H9 (cell line): ENCODE data around the gene BCAS3. TPM values are rescaled to one million over a fixed set of nuclear protein-coding genes. Genes with fewer than 3 reads are reported as not detected.
"Not testable (repeated sequence)": the region's sequence is repeated elsewhere in the genome, so short reads cannot be mapped to it uniquely, and the experiment has no call there.

Experiments
- DNase-seq: peaks from one replicate; pipeline ENCODE4 v3.0.0-alpha.2; 2017
- H2AFZ ChIP-seq: one replicate; pipeline ENCODE4 v1.6.1; 2013; ENCODE audit warnings: mild to moderate bottlenecking, low read length, control low read depth, moderate library complexity
- H2AK5ac ChIP-seq: 2 replicates; pipeline ENCODE4 v1.6.1; 2013; ENCODE audit warnings: low read length, control low read depth, mixed read lengths; ENCODE audit not compliant: insufficient read length
- H2BK120ac ChIP-seq: one replicate; pipeline ENCODE4 v1.6.1; 2013; ENCODE audit warnings: low read depth, mild to moderate bottlenecking, low read length, control low read depth, inconsistent platforms; ENCODE audit not compliant: poor library complexity, severe bottlenecking
- H2BK12ac ChIP-seq: 2 replicates; pipeline ENCODE4 v1.6.1; 2013; ENCODE audit warnings: low read length, control low read depth, mixed read lengths, low read depth; ENCODE audit not compliant: insufficient read length
- H2BK15ac ChIP-seq: 2 replicates; pipeline ENCODE4 v1.6.1; 2013; ENCODE audit warnings: low read depth, low read length, control low read depth
- H2BK20ac ChIP-seq: one replicate; pipeline ENCODE4 v1.6.1; 2013; ENCODE audit warnings: low read depth, mild to moderate bottlenecking, low read length, control low read depth, inconsistent platforms; ENCODE audit not compliant: poor library complexity, severe bottlenecking
- H2BK5ac ChIP-seq: 2 replicates; pipeline ENCODE4 v1.6.1; 2013; ENCODE audit warnings: low read length, control low read depth, mixed read lengths; ENCODE audit not compliant: insufficient read length
- H3K14ac ChIP-seq: 2 replicates; pipeline ENCODE4 v1.6.1; 2013; ENCODE audit warnings: low read length, control low read depth; ENCODE audit not compliant: insufficient read depth
- H3K18ac ChIP-seq: 2 replicates; pipeline ENCODE4 v1.6.1; 2013; ENCODE audit warnings: low read depth, mild to moderate bottlenecking, mixed read lengths, low read length, control low read depth; ENCODE audit not compliant: insufficient read length
- H3K23ac ChIP-seq: 2 replicates; pipeline ENCODE4 v1.6.1; 2013; ENCODE audit warnings: low read length, control low read depth, mixed read lengths, low read depth; ENCODE audit not compliant: insufficient read length
- H3K23me2 ChIP-seq: 2 replicates; pipeline ENCODE4 v1.6.1; 2013; ENCODE audit warnings: low read depth, mild to moderate bottlenecking, mixed read lengths, low read length, control low read depth; ENCODE audit not compliant: insufficient read length, poor library complexity, severe bottlenecking
- H3K27ac ChIP-seq: 2 replicates; pipeline ENCODE4 v1.5.1; 2013; ENCODE audit warnings: low read length, control low read depth, mixed read lengths, low read depth; ENCODE audit not compliant: insufficient read length
- H3K27me3 ChIP-seq: 2 replicates; pipeline ENCODE4 v1.6.1; 2013; ENCODE audit warnings: low read length, control low read depth, inconsistent platforms; ENCODE audit not compliant: insufficient read depth
- H3K4ac ChIP-seq: 2 replicates; pipeline ENCODE4 v1.6.1; 2013; ENCODE audit warnings: low read depth, mild to moderate bottlenecking, control low read depth, inconsistent platforms, low read length, moderate library complexity
- H3K4me1 ChIP-seq: 2 replicates; pipeline ENCODE4 v1.6.1; 2013; ENCODE audit warnings: low read length, control low read depth, inconsistent platforms; ENCODE audit not compliant: insufficient read depth
- H3K4me2 ChIP-seq: 2 replicates; pipeline ENCODE4 v1.6.1; 2013; ENCODE audit warnings: low read length, control low read depth, mixed read lengths; ENCODE audit not compliant: insufficient read length, insufficient read depth
- H3K56ac ChIP-seq: 2 replicates; pipeline ENCODE4 v1.6.1; 2013; ENCODE audit warnings: low read depth, mild to moderate bottlenecking, mixed read lengths, low read length, control low read depth; ENCODE audit not compliant: insufficient read length
- H3K79me1 ChIP-seq: 2 replicates; pipeline ENCODE4 v1.6.1; 2013; ENCODE audit warnings: low read depth, mild to moderate bottlenecking, moderate library complexity, low read length, control low read depth, inconsistent platforms; ENCODE audit not compliant: insufficient read depth, poor library complexity, severe bottlenecking
- H3K79me2 ChIP-seq: 2 replicates; pipeline ENCODE4 v1.6.1; 2013; ENCODE audit warnings: low read length, control low read depth, inconsistent platforms; ENCODE audit not compliant: insufficient read depth
- H3K9ac ChIP-seq: 2 replicates; pipeline ENCODE4 v1.6.1; 2013; ENCODE audit warnings: low read length, control low read depth, mixed read lengths; ENCODE audit not compliant: insufficient read length; ENCODE audit errors: extremely low read depth
- H3K9me3 ChIP-seq: one replicate; pipeline ENCODE4 v1.6.1; 2013; ENCODE audit warnings: low read depth, low read length, inconsistent platforms; ENCODE audit not compliant: control insufficient read depth
- H3T11ph ChIP-seq: one replicate; pipeline ENCODE4 v1.6.1; 2013; ENCODE audit warnings: mild to moderate bottlenecking, low read length, control low read depth, inconsistent platforms
- H4K20me1 ChIP-seq: one replicate; pipeline ENCODE4 v1.6.1; 2013; ENCODE audit not compliant: control insufficient read depth, insufficient read length, insufficient read depth
- H4K5ac ChIP-seq: 2 replicates; pipeline ENCODE4 v1.6.1; 2013; ENCODE audit warnings: low read depth, mild to moderate bottlenecking, mixed read lengths, low read length, control low read depth; ENCODE audit not compliant: insufficient read length
- H4K8ac ChIP-seq: replicated peaks from 2 replicates; pipeline ENCODE4 v1.6.1; 2013; ENCODE audit warnings: low read length, control low read depth, mixed read lengths, low read depth; ENCODE audit not compliant: insufficient read length
- H4K91ac ChIP-seq: 2 replicates; pipeline ENCODE4 v1.6.1; 2013; ENCODE audit warnings: low read depth, mild to moderate bottlenecking, moderate library complexity, mixed read lengths, low read length, control low read depth; ENCODE audit not compliant: insufficient read length
- H3K27ac Mint-ChIP-seq, 3 experiments: 2 replicates in 2 of 3; 3 replicates in 1 of 3; pipeline ENCODE4 v1.8.0; 2020 to 2021; ENCODE audit warnings: mixed read lengths in 3 of 3, mild to moderate bottlenecking in 1 of 3, moderate library complexity in 1 of 3
- H3K27me3 Mint-ChIP-seq: 2 replicates; pipeline ENCODE4 v1.8.0; 2021; ENCODE audit warnings: low read depth, mild to moderate bottlenecking, moderate library complexity, mixed read lengths
- H3K36me3 Mint-ChIP-seq, 3 experiments: 2 replicates in 2 of 3; 3 replicates in 1 of 3; pipeline ENCODE4 v1.8.0; 2020 to 2021; ENCODE audit warnings: low read depth in 3 of 3, mixed read lengths in 3 of 3; ENCODE audit not compliant: insufficient read depth in 1 of 3
- H3K4me1 Mint-ChIP-seq, 2 experiments: 2 replicates each; pipeline ENCODE4 v1.8.0; 2020; ENCODE audit warnings: mixed read lengths in 2 of 2
- H3K4me3 Mint-ChIP-seq, 2 experiments: 2 replicates in 1 of 2; 3 replicates in 1 of 2; pipeline ENCODE4 v1.8.0; 2020 to 2021; ENCODE audit warnings: mild to moderate bottlenecking in 2 of 2, mixed read lengths in 2 of 2, moderate library complexity in 1 of 2
- H3K9me3 Mint-ChIP-seq, 2 experiments: 2 replicates in 1 of 2; 3 replicates in 1 of 2; pipeline ENCODE4 v1.8.0; 2020; ENCODE audit warnings: mild to moderate bottlenecking in 2 of 2, mixed read lengths in 2 of 2, moderate library complexity in 1 of 2
- WGBS: extraction: QIAGEN DNeasy Blood & Tissue Kit; methylation state at CpG from one replicate; pipeline ENCODE4 v1.1.7; 2013; ENCODE audit warnings: missing lambda C conversion rate, low lambda C conversion rate, mixed read lengths; ENCODE audit not compliant: insufficient read length; ENCODE audit errors: extremely low coverage; 5-methylcytosine and 5-hydroxymethylcytosine counted together
- total RNA-seq: library from RNA; stranded (reverse); gene quantifications from 2 replicates; pipeline ENCODE4 v1.2.1, GENCODE V29; 2021
- TF ChIP-seq, protein P1 (sequence below): fragments of 200-600 bp; sonication (generic); conservative IDR thresholded peaks from 3 replicates; pipeline ENCODE4 v1.8.0; 2021; ENCODE audit warnings: antibody characterized with exemption, mild to moderate bottlenecking

BCAS3 gene
- total RNA-seq, 1 experiment from 2014 or later: 22.4 TPM

DNA sequence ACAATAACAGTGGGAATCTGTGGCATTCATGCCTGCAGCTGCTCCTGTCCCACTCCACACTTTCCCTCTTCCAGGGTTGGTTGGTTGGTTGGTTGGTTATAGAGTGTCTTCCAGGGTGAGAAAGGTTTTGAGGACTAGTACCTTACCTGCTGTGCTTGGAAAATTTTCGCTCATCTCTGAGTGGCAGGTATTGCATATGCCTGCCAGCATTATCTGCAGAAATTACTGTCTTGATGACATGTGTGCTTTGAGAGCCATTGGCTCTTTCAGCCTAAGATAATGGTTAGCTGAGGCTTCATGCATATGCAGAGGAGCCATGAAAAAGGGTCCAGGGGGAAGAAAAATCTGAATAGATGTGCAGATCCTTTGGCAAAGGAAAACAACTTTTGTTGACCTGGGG, 131.8 kb downstream of the BCAS3 start:
- no peak overlapping the region for H3K18ac ChIP-seq
- no peaks in the 10 kb centered on the region for H3K79me2 ChIP-seq
- TF ChIP-seq, protein P1, sequence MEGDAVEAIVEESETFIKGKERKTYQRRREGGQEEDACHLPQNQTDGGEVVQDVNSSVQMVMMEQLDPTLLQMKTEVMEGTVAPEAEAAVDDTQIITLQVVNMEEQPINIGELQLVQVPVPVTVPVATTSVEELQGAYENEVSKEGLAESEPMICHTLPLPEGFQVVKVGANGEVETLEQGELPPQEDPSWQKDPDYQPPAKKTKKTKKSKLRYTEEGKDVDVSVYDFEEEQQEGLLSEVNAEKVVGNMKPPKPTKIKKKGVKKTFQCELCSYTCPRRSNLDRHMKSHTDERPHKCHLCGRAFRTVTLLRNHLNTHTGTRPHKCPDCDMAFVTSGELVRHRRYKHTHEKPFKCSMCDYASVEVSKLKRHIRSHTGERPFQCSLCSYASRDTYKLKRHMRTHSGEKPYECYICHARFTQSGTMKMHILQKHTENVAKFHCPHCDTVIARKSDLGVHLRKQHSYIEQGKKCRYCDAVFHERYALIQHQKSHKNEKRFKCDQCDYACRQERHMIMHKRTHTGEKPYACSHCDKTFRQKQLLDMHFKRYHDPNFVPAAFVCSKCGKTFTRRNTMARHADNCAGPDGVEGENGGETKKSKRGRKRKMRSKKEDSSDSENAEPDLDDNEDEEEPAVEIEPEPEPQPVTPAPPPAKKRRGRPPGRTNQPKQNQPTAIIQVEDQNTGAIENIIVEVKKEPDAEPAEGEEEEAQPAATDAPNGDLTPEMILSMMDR: no peak
- no peak overlapping the region for H4K8ac ChIP-seq
- H2BK20ac ChIP-seq: no peak overlapping the region
- H3K23me2 ChIP-seq: no peaks in the 10 kb centered on the region
- no peak overlapping the region for H2AFZ ChIP-seq
- H3K9me3 ChIP-seq: no peaks in the 10 kb centered on the region
- H4K20me1 ChIP-seq: no peaks in the 10 kb centered on the region
- H3K27ac ChIP-seq: no peak overlapping the region
- no peak overlapping the region for H3K9ac ChIP-seq
- Mint-ChIP-seq H3K27ac (no peak overlapping the region), H3K4me3 (no peak overlapping the region), H3K4me1 (peaks cover 2 to 4% of the 10 kb centered on the region in 2 experiments; a peak in 1 of 4 replicates), H3K36me3 (peaks cover 0 to 13% (median 2%) of the 10 kb centered on the region in 3 experiments; a peak in 5 of 7 replicates), H3K9me3 (peaks cover 7 to 12% of the 10 kb centered on the region in 2 experiments; a peak in 3 of 5 replicates), H3K27me3 (no peaks in the 10 kb centered on the region)
- no peak overlapping the region for H4K91ac ChIP-seq
- no peaks in the 10 kb centered on the region for H3K79me1 ChIP-seq
- WGBS: no CpG with 5 or more reads among the region's 1 CpG
- H2BK15ac ChIP-seq: no peak overlapping the region
- H4K5ac ChIP-seq: no peak overlapping the region
- H2BK120ac ChIP-seq: no peak overlapping the region
- H3K4ac ChIP-seq: no peak overlapping the region
- no peak overlapping the region for H3K4me2 ChIP-seq
- H2BK12ac ChIP-seq: no peak overlapping the region
- no peaks in the 10 kb centered on the region for H3K4me1 ChIP-seq
- no peak overlapping the region for H3K14ac ChIP-seq
- no peaks in the 10 kb centered on the region for H3K27me3 ChIP-seq
- H3T11ph ChIP-seq: no peak overlapping the region
- H3K56ac ChIP-seq: no peak overlapping the region
- H2AK5ac ChIP-seq: no peak overlapping the region
- no peak for DNase-seq
- H2BK5ac ChIP-seq: no peak overlapping the region
- H3K23ac ChIP-seq: no peak overlapping the region

DNA sequence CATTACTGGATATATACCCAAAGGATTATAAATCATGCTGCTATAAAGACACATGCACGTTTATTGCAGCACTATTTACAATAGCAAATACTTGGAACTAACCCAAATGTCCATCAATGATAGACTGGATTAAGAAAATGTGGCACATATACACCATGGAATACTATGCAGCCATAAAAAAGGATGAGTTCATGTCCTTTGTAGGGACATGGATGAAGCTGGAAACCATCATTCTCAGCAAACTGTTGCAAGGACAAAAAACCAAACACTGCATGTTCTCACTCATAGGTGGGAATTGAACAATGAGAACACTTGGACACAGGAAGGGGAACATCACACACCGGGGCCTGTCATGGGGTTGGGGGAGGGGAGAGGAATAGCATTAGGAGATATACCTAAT, 137.3 kb downstream of the BCAS3 start:
- not testable (repeated sequence) for H3K27ac Mint-ChIP-seq, H2AK5ac ChIP-seq, H4K91ac ChIP-seq, H2BK5ac ChIP-seq, H3T11ph ChIP-seq, H3K79me1 ChIP-seq, H3K4me1 Mint-ChIP-seq, H2AFZ ChIP-seq, H3K4me2 ChIP-seq, H3K14ac ChIP-seq, H3K9ac ChIP-seq, H3K27me3 ChIP-seq, H3K23ac ChIP-seq, H2BK12ac ChIP-seq, H3K9me3 ChIP-seq, H3K4ac ChIP-seq, H3K27me3 Mint-ChIP-seq, H2BK120ac ChIP-seq, H3K56ac ChIP-seq, H4K20me1 ChIP-seq, H2BK20ac ChIP-seq, H3K27ac ChIP-seq, H4K5ac ChIP-seq, H2BK15ac ChIP-seq, H3K4me1 ChIP-seq, H3K18ac ChIP-seq, DNase-seq, H3K23me2 ChIP-seq, H3K4me3 Mint-ChIP-seq, H4K8ac ChIP-seq, H3K79me2 ChIP-seq
- peaks cover 8 to 12% of the 10 kb centered on the region in 2 experiments; a peak in 4 of 5 replicates for H3K9me3 Mint-ChIP-seq
- peaks cover 0 to 13% (median 2%) of the 10 kb centered on the region in 3 experiments; a peak in 5 of 7 replicates for H3K36me3 Mint-ChIP-seq
- WGBS: no CpG with 5 or more reads among the region's 2 CpGs
